Tracheal epithelial cell (primary cell): Measurements from ENCODE around the gene C17orf58. TPM values are rescaled to one million over a fixed set of nuclear protein-coding genes. Genes with fewer than 3 reads are reported as not detected.

Experiments used
- total RNA-seq: library from RNA; depleted of rRNA; stranded (reverse); fragments of >200 nt; gene quantifications from 2 replicates; pipeline ENCODE4 v1.2.1, GENCODE V29; 2014

The C17orf58 gene
- 9.6 and 10.6 TPM in 2 replicates for total RNA-seq

DNA sequence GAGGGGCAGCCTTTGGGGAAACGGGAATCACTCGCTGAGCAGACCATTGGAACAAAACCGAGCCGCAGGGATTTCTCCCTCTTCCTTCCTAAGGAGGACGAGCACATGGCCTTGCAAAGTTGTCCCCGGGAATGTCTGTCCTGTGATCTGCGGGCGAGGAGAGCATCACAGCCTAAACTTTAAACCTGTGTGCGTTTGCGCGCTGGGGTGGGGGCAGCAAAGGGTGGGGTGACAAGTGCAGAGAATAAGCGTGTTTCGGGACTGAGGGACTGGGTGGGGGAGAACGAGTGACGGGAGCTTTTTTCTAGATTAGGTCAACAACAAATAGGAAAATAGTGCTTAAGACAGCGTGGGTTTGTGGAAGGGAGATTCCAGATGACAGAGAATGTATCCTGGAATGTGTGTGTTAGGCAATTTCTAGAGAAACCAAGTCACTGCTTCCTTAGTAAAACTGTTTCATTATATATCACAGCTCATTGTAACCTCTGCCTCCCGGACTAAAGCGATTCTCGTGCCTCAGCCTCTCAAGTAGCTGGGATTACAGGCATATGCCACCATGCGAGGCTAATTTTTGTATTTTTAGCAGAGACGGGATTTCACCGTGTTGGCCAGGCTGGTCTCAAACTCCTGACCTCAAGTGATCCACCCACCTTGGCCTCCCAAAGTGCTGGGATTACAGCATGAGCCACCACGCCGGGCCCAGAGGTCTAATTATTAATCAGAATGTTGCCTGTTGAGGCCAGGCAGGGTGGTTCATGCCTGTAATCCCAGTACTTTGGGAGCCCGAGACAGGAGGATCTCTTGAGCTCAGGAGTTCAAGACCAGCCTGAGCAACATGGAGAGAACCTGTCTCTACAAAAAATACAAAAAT lies at the start of gene C17orf58:
Gene C17orf58 (minus strand): TSS at position 169 of the 871 bp plus-strand sequence. CDS start 271 bp downstream, outside the sequence.

DNA sequence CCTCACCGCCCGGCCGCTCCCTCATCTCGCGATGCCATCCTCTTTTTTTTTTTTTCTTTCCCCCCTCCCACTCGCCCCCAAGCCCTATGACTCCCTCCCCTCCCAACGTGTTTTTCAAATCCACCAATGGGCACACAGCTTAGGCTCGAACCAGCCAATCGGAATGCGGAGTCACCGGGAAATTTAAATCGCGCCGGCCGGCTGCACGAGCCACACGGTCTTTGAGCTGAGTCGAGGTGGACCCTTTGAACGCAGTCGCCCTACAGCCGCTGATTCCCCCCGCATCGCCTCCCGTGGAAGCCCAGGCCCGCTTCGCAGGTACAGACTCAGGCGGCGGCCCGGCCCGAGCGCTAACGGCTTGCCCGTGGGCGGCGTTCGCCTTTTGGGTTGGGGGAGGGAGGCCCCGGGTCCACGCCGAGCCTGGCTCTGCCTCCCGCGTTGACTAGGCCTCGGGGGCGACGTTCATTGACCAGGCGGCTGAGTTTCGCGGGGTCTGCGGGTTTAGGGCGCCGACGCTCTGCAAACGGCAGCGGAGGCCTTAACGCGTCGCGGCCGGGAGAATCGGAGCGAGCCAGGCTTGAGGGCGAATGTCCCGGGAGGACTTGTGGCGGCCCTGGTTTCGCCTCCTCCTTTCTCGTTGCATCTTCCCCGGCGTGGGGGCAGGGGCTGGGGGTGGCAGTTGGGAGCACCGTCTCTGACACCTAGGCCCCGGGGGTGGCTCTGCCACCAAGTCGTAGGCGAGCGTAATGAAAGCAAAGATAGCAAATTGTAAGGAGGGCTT lies 39.4 kb upstream of the C17orf58 start, which contains the start of gene KPNA2:
Gene KPNA2 (plus strand): TSS at position 213 of the 781 bp plus-strand sequence. CDS start 1,398 bp downstream, outside the sequence.

Other genes with a start within 250 kb of the C17orf58 start
- gene BPTF, start 171.0 kb downstream of the C17orf58 start, total RNA-seq, result 22.2 and 22.4 TPM in 2 replicates
- 17.9 and 58.6 TPM in 2 replicates for gene KPNA2, start 39.3 kb upstream of the C17orf58 start, total RNA-seq